ENCODE measurements around the gene ZNF532.
"Not testable (repeated sequence)": the region's sequence is repeated elsewhere in the genome, so short reads cannot be mapped to it uniquely, and the experiment has no call there.

ZNF532 gene

DNA sequence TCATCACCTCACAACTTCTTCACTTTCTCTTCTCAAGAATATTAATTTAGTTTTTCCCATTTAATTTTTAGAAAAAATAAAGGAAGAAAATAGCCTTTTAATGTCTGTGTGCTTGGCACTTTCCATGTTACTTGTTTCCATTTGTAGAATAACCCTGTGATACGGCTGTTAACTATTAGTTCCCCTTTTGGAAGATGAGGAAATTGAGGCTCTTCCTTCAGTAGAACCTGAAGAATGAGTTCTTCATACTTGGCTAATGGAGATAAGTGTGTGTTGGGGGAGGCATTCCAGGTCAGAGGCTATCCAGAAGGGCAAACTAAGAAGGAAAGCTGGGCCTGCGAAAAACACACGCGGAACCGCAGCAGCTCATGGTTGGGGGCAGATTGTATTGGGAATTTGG is 38.3 kb downstream of the ZNF532 start:
- no peak for DNase-seq

DNA sequence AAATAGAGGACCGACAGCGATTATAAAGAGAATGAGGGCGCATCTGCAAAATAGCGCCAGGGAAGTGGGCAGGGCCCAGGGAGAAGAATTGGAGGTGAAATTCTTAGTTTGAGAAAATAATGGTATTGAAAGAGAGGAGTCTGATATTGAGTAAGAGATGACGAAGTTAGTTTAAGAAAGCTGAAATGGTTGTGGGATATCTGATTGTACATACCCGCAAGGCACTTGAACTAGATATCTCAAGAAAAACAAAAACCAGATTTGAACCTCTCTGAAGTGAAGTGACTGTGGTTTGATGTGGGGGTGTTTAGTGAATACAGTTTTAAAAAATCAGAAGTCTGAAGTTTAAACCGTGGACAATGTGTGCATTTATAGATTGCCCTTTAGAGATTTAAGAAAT is 38.9 kb downstream of the ZNF532 start:
- DNase-seq: no peak

DNA sequence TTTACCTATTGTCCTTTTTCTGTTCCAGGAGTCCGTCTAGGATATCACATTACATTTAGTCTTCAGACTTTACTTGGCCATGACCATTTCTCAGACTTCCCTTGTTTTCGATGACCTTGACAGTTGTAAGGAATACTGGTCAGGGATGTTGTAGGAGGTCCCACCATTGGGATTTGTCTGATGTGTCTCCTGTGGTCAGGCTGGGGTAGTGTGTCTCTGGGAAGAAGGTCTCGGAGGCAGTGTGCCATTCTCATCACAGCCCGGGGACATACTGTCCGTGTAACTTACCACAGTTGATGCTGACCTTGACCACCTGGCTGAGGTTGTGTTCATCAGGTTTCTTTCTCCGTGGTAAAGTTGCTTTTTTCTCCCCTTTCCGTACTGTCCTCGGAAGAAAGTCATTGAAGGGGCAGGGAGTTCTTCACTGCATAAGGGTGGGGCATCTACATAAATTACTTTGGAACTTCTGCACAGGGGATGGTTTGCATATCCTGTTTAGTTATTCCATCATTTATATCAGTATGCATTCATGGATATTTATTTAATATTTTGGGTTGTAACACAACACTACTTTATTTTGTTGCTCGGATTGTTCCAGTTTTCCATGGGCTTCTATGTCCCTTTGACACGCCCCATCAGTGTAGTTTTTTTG is 41.2 kb downstream of the ZNF532 start:
- no peak for DNase-seq

DNA sequence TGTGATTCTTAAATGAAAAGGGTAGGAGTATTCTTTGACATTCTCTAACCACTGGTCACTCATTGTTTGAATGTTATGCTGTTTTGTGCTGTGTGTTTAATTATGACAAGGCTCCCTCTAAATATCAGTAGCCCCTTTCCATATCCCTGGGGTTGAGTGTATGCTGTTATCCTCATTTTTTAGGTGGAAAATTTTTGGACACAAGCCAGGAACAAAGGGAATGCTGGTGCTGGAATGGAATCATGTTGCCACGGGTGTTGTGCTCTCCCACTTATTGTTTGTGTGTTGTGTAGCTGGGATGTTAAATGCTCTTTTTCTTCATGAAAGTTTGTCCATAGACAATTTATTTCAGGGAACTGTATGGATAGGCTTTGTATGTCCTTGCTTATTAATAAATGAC is 43.3 kb downstream of the ZNF532 start:
- DNase-seq: no peak

DNA sequence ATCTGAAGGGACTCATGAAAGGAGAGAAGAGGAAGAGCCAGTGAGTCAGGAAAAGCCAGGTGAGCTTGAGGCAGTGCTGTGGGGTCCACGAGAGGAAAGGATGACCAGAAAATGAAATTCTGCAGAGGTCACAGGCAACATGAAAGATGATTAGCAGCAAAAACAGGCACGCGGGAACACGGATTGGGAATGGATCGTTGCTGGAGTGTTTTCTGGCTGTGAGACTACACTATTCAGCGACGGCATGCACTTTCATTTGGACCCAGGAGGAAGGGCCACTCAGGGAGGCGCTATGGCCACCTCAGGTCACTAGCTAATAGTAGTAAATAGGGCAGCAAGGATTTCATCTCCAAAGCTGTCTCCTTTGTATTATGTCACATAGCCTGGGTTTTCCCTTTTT is 44.8 kb downstream of the ZNF532 start:
- DNase-seq: no peak

DNA sequence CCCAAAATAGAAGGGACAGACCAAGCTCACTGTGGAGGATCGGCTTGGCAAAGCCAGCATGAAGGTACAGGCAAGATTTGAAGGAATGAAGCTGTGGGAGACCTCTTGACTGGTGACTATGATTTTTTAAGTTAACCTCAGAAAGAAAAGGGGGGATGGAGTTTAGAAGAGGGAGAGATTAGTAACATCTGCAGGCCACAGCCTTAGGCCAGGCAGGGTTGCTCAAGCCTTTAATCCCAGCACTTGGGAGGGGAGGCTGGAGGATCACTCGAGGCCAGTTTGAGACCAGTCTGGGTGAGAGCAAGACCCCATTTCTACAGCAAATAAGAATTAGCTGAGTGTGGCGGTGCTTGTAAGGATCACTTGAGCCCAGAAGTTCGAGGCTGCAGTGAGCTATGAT is 46.6 kb downstream of the ZNF532 start:
- DNase-seq: no peak

DNA sequence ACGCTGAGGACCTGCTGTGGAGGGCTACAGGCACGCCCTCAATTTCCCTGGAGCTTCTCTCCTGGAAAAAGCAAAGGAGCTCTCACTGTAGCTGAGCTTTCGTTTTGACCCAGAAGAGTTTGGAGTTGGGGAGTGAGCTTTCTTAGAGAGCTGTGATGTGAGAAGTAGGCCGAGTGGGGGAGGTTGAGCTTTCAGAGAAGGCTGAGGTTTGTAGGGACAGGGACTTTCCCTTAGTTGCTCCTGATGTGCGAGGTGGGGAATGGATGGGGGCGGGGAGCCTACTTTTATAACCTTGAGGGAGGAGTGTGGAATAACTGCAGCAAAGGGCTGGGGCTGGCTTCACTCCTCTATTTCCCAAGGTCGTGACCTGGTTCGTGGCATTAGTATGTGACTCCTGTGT is 47.1 kb downstream of the ZNF532 start:
- DNase-seq: no peak

DNA sequence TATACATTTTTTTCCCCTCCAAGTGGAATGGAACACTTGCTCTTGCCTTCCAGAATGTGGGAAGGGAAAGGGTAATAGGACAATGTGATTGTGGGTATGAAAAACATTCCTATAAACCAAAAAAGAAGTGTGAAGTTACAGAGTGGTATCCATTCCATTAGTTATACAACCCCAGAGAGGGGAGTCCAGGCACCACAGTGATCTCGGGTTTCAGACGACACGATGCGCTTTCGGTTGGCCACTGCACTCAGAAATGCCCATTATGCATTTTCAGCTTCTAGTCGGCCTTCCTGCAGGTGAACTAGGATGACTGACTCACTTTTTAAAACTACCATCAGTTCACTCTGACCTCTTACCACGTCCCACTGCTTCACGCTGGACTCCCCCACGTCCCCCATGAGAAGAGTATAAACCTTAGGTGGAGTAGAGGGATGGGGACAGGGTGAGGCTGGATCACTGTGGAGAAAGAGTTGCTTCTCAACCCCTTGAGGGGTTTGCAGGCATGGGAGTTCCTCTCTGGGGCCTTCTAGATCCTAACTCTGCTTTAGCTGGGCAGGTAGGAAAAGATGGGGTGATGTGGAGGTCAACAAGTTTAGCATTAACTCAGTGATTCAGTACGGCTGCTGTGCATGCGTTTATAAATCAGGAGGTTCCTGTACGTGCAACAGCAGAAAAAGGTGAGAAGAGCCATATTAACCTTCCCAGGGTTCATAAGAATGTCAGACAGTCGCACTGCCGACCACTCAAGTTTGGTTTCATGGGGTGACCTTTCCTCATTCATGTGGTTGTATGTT is 50.5 kb downstream of the ZNF532 start:
- peak; percentile 36 for DNase-seq

DNA sequence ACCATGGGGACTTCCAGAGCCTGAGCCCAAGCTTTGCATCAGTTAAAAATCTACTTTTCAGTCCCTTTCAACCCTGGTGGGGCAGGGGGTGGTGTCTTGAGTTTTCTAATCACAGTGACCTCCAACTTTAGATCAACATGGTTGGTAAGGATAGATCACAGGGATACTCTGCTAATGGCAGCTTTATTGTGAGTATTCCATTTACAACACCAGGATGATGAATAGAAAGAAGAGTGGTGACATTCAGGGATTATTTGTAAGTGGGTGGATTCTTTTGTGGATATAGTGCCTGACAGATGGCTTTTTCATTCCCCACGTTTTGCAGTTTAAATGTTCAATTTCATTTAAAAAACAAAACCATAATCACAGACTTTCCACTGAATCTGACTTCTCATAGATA is 51.3 kb downstream of the ZNF532 start:
- DNase-seq: no peak

DNA sequence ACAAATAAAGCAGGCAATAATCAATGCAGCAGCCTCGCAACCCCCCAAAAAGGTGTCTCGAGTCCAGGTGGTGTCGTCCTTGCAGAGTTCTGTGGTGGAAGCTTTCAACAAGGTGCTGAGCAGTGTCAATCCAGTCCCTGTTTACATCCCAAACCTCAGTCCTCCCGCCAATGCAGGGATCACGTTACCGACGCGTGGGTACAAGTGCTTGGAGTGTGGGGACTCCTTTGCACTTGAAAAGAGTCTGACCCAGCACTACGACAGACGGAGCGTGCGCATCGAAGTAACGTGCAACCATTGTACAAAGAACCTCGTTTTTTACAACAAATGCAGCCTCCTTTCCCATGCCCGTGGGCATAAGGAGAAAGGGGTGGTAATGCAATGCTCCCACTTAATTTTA is 55.3 kb downstream of the ZNF532 start:
- not testable (repeated sequence) for DNase-seq

DNA sequence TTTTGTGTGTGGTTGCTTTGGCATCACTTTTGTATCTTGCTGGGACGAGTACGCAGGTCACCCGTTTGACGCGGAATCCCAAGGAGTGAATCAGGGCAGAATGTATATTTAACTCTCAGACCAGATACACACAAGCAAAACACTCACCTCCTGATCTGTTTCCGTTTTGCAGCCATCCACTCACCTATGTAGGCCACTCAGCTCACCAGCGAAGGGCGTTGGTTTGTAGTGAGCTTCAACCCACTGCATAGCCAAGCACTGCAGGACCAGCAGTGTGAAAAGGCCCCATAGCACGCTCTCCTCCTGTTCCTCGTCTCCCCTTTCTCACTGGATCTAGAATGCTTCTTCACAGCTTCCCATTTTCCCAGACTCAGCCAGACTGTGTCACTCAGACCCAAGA is 58.3 kb downstream of the ZNF532 start:
- DNase-seq: no peak

DNA sequence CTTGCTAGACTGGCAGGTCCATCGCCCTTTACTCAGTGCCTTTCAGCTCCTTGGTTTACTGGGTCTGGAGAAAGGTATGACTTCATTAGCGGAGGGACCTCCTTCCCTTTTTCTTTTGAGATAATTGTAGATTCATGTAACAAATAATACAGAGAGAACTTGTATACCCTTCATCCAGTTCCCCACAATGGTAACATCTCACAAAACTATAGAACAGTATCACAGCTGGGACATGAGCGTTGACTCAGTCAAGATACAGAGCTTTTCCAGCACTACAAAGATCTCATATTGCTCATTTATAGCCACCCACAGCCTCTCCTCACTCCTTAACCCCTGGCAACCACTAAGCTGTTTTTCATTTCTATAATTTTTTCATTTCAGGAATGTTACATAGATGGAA is 59.8 kb downstream of the ZNF532 start:
- no peak for DNase-seq

DNA sequence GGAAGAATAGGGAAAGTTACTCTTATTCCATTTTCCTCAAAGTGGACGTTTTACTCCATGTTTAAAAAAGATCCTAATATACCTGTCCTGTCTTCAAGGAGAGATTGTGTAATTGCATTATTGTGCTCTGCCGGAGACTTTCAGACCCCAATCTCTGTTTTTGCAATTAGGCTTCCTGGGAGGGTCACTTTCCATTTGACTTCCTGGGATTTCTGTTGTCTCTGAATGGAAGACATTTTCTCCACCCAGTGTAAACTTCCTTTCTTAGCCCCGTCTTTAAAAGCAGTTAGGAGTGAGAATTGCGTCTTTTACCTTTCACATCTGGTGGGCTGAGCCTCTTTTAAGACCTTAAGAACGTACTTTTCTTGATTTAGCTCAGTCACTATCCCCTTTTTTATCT is 63.0 kb downstream of the ZNF532 start:
- DNase-seq: no peak

DNA sequence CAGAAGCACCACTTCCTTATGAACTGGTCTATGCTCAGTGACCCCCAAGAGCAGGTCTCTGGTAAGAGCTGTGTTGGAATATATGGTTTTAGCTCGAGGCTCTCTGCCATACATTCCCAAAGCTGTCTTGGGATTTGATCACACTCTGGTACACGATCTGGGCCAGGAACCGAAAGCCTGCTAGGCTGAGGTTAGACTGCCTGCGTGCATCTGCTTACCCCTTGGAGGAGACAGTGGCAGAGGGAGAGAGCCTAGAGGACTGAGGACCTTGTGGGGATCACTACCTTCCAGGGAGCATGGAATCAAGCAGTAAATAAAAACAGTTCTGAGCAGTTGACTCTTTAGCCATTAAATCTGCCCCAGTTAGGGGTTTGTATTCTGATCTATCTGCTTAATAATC is 63.7 kb downstream of the ZNF532 start:
- DNase-seq: no peak

DNA sequence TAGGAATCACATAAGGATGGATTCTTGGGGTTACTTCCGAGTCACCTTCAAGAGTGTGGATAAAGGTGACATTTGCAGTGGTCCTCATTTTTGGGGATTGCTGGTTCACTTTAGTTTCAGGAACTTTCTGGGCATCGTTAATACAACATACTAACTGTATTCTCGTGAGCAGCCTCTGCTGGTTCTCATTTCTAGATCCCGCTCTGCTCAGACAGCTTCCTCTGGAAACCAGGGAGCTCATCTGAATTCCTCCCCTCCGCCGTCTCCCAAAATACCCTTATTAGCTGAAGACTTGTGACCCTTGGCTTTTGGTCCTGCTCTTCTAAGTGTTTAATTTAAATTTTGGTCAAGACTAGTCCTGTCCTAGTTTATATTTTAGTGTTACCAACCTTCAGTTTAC is 64.5 kb downstream of the ZNF532 start:
- no peak for DNase-seq

DNA sequence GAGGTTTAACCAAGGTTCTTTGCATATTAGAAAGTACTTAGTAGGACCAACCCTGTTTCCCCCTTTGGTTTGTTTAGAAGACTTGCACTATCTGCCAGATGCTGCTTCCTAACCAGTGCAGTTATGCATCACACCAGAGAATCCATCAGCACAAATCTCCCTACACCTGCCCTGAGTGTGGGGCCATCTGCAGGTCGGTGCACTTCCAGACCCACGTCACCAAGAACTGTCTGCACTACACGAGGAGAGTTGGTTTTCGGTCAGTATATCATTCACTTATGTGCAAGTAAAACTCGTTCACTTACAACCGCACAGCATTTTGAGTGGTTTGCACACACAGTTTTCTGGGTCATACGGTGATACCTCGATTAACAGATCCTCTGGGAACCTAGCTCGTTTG is 69.7 kb downstream of the ZNF532 start:
- no peak for DNase-seq

DNA sequence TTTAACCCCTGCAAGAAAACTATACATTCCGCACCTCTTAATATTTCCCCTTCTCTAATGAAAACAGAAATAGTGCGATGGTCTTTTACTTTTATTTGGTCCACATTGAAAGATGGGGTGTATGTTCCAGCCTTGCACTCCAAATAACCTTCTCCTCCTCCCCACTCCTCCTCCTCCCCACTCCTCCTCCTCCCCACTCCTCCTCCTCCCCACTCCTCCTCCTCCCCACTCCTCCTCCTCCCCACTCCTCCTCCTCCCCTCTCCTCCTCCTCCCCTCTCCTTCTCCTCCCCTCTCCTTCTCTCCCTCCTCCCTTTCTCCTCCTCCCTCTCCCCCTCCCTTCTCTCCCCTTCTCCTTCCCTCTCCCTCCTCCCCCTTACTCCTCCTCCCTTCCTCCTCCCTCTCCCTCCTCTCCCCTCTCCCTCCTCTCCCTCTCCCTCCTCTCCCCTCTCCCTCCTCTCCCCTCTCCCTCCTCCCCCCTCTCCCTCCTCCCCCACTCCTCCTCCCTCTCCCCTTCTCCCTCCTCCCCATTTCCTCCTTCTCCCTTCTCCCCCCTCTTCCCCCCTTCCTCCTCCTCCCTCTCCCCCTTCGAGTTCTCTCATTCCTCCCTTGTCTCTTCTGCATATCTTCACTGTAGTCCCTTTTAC is 70.4 kb downstream of the ZNF532 start:
- no peak for DNase-seq

DNA sequence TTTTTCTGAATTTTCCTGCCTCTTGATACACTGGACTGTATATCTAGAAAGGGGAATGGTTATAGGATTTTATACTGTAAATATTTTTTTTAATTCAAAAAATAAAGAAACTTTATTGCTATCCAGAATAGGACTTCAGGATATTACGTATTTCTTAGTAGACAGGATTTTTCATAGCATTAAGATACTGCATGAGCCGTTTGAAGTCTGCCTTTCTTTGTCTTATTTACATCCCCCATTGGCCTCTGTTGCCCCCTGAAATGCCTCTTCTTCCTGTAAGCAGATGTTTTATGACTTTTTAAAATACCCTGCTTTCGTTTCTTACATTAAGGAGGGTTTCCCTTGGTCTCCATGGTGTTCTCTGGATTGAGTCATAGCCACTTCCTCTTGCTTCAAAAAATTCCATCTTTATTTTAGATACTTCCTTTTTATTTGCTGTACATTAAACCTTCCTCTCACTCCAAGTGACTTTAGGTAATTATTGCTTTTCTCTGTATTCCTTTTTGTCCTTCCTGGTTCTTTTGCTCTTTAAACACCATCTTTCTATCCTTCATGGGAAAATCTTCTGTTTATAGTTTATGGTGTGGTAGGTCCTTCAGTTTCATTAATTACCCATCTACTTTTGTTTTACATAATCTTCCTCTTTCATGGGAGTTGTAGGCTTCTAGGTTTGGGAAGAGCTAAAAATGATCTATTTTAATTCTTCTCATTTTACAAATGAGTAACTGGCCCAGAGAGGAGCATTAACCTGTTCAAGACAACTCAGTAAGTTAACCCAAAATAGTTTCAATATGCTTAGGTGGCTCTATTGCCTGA is 72.6 kb downstream of the ZNF532 start:
- DNase-seq: peak; percentile 62

DNA sequence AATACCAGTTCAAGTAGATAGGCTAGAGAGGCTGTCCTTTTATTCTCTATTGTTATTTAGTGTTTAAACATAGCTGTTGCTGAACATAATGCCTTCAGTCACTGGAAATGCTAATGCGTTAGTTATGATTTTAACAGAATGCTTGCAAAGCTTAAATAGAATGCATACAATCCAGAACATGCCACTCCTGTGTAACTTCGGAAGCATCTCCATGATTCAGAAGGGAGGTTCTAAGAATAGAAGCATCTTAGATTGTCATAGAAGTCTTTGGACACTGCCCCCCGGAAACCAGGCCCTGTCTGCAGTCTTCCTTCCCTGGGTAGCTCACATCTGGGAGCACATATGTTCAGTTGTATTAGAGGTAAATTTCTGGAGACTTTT is 73.2 kb downstream of the ZNF532 start:
- DNase-seq: peak; percentile 71

DNA sequence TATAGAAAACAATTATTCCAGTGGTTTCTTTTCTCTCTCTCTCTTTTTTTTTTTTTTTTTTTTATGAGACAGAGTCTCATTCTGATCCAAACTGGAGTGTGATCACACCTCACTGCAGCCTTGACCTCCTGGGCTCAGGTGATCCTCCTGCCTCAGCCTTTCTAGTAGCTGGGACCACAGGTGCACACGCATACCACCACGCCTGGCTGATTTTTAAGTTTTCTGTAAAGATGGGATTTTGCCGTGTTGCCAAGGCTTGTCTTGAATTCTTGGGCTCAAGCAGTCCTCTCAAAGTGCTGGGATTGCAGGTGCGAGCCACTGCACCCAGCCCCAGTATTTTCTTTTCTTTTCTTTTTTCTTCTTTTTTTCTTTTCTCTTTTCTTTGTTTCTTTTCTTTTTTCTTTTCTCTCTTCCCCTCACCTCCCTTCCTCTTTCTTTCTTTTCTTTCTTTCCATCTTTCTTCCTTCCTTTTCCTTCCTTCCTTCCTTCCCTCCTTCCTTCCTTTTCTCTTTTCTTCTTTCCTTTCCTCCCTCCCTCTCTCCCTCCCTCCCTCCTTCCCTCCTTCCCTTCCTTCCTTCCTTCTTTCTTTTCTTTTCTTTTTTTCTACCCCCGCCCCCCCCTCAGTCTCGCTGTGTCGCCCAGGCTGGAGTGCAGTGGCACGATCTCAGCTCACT is 76.9 kb downstream of the ZNF532 start:
- no peak for DNase-seq

DNA sequence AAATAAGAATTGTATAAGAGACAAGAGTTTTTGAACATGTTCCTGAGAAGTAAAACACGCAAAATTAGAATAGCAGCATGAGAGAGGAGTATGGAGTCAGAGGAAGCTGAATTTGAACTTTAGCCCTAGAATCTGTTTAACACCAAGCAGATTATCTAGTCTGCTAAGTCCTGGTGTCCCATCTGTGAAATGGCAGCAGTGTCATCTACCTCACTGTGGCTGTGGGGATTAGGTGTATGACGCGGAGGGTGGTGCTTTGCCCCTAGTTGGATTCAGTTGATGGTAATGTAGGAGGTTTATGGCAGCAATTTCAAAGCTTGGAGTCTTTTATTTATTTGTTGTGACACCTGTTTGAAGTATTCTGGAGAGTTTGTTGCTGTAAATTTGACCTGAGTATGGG is 79.2 kb downstream of the ZNF532 start:
- DNase-seq: no peak

DNA sequence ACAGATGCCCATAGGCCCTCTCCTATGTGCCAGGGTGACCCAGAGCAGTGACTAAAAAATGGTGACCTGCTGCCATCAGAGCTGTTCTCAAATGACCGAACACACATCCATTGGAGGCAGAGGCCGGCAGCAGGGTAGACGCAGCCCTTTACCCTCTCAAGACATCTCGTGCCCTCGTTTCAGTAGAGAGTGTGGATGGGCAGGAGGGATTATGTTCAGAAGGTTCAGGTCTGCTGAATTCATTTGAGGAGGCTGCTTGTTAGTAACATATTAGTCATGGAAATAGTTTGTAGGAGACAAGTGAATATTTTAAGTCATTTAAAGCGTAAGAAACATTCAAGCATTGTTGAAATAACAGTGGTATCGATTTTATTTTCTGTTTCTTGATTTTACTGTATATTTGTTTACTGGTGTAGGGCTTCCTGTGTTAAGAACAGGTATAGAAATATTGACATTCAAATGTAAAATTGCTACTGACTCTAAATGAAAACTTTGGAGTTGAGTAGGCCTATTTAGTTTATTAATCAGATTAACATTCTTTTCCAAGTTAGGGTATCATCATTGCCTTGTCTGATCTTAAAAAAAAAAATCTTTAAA is 82.6 kb downstream of the ZNF532 start:
- DNase-seq: no peak

All from fibroblast of skin of back (primary cell).